HepG2 (cell line): ENCODE measurements around the gene CHST3. TPM values are rescaled to one million over a fixed set of nuclear protein-coding genes. Genes with fewer than 3 reads are reported as not detected.

Source experiments
- FOSL1 ChIP-seq: sonication (generic); formaldehyde crosslinking; IDR thresholded peaks from 2 replicates; pipeline ENCODE4 v1.9.0; 2021; ENCODE audit warnings: missing genetic modification reagents, borderline replicate concordance
- MAFK ChIP-seq, 2 experiments: IDR thresholded peaks in 1 of 2; conservative IDR thresholded peaks in 1 of 2; 2 replicates each; pipeline ENCODE4 v1.6.1; 2011; ENCODE audit warnings: improper control_type of control experiment in 2 of 2, low read length in 2 of 2
- NCOA2 ChIP-seq: sonication (generic); formaldehyde crosslinking; IDR thresholded peaks from 2 replicates; pipeline ENCODE4 v1.8.0; 2022; ENCODE audit warnings: inconsistent platforms
- NPAS2 ChIP-seq: sonication (generic); formaldehyde crosslinking; IDR thresholded peaks from 2 replicates; pipeline ENCODE4 v1.8.0; 2022; ENCODE audit warnings: mild to moderate bottlenecking, missing genetic modification reagents, borderline replicate concordance
- RXRB ChIP-seq: IDR thresholded peaks from 2 replicates; pipeline ENCODE4 v1.6.1; 2016; ENCODE audit warnings: borderline replicate concordance, missing genetic modification reagents, missing compliant biosample characterization
- SRSF1 ChIP-seq: fragments of 200-400 bp; formaldehyde crosslinking; optimal IDR thresholded peaks from 2 replicates; pipeline ENCODE3; 2017; ENCODE audit warnings: mild to moderate bottlenecking, low read depth, low read length, moderate library complexity
- TFE3 ChIP-seq: IDR thresholded peaks from 2 replicates; pipeline ENCODE4 v1.6.1; 2016
- UBTF ChIP-seq: sonication (generic); formaldehyde crosslinking; IDR thresholded peaks from 2 replicates; pipeline ENCODE4 v1.4.0; 2020; ENCODE audit warnings: mild to moderate bottlenecking, missing genetic modification reagents
- ZBTB2 ChIP-seq: sonication (generic); formaldehyde crosslinking; IDR thresholded peaks from 2 replicates; pipeline ENCODE4 v1.8.0; 2022; ENCODE audit warnings: low read depth, missing genetic modification reagents
- ZNF782 ChIP-seq: sonication (generic); formaldehyde crosslinking; IDR thresholded peaks from 2 replicates; pipeline ENCODE4 v1.4.0; 2020; ENCODE audit warnings: missing genetic modification reagents, mild to moderate bottlenecking, borderline replicate concordance
- polyA plus RNA-seq, 8 experiments: library from polyadenylated mRNA; depleted of rRNA in 3 of 8; stranded (reverse) in 7 of 8; unstranded in 1 of 8; fragments of >200 nt; fragmentation: Illumina TruSeq in 4 of 8; extraction: Trizol in 4 of 8; gene quantifications; 2 replicates each; pipeline versions ENCODE4 v1.2.1 to v1.2.3, GENCODE V29; 2011 to 2016; ENCODE audit warnings: low read depth in 4 of 8, missing spikeins in 1 of 8, mixed read lengths in 1 of 8; ENCODE audit not compliant: insufficient read depth in 1 of 8
- total RNA-seq, 5 experiments: library from RNA; depleted of rRNA; stranded (reverse); fragments of >200 nt; fragmentation: Illumina TruSeq; extraction: Trizol; gene quantifications; 2 replicates each; pipeline ENCODE4 v1.2.3, GENCODE V29; 2016; ENCODE audit warnings: low read depth in 1 of 5
- TF ChIP-seq, protein P1 (sequence below): sonication (generic); formaldehyde crosslinking; conservative IDR thresholded peaks from 2 replicates; pipeline ENCODE4 v1.4.0; 2020; ENCODE audit warnings: mild to moderate bottlenecking, missing genetic modification reagents, moderate library complexity
- TF ChIP-seq, protein P2 (sequence below): sonication (generic); formaldehyde crosslinking; IDR thresholded peaks from 2 replicates; pipeline ENCODE4 v1.9.0; 2022; ENCODE audit warnings: low read depth, missing genetic modification reagents
- TF ChIP-seq, protein P3 (sequence below): sonication (generic); formaldehyde crosslinking; IDR thresholded peaks from 2 replicates; pipeline ENCODE4 v1.4.0; 2020; ENCODE audit warnings: missing genetic modification reagents
- TF ChIP-seq, protein P4 (sequence below): sonication (generic); formaldehyde crosslinking; IDR thresholded peaks from 2 replicates; pipeline ENCODE4 v1.4.0; 2020; ENCODE audit warnings: mild to moderate bottlenecking, missing genetic modification reagents

The CHST3 gene
- total and polyA plus RNA-seq, 2 of the 13 experiments (the other 11 are each of a cell fraction or from before 2014, with no cell fraction given) = 7.2 to 18.7 TPM

GRCh38 chr10:72044417-72045041, 80.3 kb downstream of the CHST3 start (continued):
- peak; percentile 81 for TF ChIP-seq UBTF
- TF ChIP-seq ZNF782 (CRISPR knock-in tag) = no peak
- TF ChIP-seq, protein P1, sequence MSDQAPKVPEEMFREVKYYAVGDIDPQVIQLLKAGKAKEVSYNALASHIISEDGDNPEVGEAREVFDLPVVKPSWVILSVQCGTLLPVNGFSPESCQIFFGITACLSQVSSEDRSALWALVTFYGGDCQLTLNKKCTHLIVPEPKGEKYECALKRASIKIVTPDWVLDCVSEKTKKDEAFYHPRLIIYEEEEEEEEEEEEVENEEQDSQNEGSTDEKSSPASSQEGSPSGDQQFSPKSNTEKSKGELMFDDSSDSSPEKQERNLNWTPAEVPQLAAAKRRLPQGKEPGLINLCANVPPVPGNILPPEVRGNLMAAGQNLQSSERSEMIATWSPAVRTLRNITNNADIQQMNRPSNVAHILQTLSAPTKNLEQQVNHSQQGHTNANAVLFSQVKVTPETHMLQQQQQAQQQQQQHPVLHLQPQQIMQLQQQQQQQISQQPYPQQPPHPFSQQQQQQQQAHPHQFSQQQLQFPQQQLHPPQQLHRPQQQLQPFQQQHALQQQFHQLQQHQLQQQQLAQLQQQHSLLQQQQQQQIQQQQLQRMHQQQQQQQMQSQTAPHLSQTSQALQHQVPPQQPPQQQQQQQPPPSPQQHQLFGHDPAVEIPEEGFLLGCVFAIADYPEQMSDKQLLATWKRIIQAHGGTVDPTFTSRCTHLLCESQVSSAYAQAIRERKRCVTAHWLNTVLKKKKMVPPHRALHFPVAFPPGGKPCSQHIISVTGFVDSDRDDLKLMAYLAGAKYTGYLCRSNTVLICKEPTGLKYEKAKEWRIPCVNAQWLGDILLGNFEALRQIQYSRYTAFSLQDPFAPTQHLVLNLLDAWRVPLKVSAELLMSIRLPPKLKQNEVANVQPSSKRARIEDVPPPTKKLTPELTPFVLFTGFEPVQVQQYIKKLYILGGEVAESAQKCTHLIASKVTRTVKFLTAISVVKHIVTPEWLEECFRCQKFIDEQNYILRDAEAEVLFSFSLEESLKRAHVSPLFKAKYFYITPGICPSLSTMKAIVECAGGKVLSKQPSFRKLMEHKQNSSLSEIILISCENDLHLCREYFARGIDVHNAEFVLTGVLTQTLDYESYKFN (CRISPR knock-in tag) = peak; percentile 53; the same call in 1 of the 2 replicates
- TF ChIP-seq RXRB (CRISPR knock-in tag) = 0 out of 2 replicates have a peak, but pooled peaks have one; percentile 11
- peak; percentile 68 for TF ChIP-seq SRSF1
- TF ChIP-seq, protein P2, sequence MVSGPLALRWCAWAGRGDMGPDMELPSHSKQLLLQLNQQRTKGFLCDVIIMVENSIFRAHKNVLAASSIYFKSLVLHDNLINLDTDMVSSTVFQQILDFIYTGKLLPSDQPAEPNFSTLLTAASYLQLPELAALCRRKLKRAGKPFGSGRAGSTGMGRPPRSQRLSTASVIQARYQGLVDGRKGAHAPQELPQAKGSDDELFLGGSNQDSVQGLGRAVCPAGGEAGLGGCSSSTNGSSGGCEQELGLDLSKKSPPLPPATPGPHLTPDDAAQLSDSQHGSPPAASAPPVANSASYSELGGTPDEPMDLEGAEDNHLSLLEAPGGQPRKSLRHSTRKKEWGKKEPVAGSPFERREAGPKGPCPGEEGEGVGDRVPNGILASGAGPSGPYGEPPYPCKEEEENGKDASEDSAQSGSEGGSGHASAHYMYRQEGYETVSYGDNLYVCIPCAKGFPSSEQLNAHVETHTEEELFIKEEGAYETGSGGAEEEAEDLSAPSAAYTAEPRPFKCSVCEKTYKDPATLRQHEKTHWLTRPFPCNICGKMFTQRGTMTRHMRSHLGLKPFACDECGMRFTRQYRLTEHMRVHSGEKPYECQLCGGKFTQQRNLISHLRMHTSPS = peak; percentile 96
- TF ChIP-seq TFE3 = peak; percentile 71; the same call in 1 of the 2 replicates
- TF ChIP-seq, protein P3, sequence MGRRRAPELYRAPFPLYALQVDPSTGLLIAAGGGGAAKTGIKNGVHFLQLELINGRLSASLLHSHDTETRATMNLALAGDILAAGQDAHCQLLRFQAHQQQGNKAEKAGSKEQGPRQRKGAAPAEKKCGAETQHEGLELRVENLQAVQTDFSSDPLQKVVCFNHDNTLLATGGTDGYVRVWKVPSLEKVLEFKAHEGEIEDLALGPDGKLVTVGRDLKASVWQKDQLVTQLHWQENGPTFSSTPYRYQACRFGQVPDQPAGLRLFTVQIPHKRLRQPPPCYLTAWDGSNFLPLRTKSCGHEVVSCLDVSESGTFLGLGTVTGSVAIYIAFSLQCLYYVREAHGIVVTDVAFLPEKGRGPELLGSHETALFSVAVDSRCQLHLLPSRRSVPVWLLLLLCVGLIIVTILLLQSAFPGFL (CRISPR knock-in tag) = no peak
- TF ChIP-seq FOSL1 = no peak
- TF ChIP-seq, protein P4, sequence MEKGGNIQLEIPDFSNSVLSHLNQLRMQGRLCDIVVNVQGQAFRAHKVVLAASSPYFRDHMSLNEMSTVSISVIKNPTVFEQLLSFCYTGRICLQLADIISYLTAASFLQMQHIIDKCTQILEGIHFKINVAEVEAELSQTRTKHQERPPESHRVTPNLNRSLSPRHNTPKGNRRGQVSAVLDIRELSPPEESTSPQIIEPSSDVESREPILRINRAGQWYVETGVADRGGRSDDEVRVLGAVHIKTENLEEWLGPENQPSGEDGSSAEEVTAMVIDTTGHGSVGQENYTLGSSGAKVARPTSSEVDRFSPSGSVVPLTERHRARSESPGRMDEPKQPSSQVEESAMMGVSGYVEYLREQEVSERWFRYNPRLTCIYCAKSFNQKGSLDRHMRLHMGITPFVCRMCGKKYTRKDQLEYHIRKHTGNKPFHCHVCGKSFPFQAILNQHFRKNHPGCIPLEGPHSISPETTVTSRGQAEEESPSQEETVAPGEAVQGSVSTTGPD (CRISPR knock-in tag) = no peak
- no peak for TF ChIP-seq ZBTB2
- TF ChIP-seq NPAS2 (CRISPR knock-in tag) = no peak
- peak; percentile 36; the same call in 1 of the 2 replicates for TF ChIP-seq NCOA2 (CRISPR knock-in tag)
- TF ChIP-seq MAFK (conservative IDR thresholded peaks at IDR 0.05 in 1 of 2, IDR thresholded peaks at IDR 0.05 in 1 of 2; ENCODE audit: low read length in 2 of 2) = no peak
